ENCODE measurements around the gene SMARCB1.

DNA sequence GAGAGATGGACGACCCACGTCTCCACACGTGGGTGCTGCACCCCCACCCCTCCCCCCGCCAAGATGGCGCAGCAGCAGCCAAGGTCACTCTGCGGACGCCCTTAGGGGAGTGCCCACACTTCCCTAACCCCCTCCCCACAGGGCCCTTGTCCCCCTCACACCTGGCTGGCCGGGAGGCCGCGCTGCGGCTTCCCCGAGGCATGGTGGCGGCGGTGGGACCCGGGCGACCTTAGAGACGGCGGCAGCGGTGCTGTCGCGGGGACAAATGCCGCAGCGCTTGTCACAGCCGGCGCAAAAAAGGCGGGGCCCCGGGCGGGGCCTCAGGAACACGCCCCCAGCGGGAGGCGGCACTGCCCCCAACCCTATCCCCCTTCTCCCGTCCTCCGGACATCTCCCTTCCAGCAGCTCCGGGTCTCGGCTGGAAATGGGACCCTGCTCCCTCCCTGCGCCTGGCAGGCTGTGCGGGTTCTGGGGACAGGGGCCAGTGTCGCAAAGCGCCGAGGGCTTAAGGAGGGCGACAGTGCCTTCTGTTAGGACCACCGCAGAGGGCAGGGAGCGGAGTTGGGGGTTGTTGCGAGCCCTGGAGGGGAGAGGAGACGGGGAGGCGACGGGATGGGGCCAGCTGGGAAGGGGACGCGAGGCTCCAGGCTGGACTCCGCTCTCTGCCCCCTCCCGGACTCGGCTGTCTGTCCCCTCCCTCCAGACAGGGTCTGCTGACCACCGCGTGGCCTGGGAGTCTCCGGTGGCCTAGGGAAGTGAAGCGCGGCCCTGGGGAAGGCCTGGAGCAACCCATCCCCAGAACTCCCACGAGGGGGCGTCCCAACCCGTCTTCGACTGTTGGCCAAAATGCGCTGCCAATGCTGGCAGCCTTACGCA, 18.9 kb upstream of the SMARCB1 start, which contains the start of gene CHCHD10:
- TF ChIP-seq CTCF (conservative IDR thresholded peaks at IDR 0.05; ENCODE audit: low read depth, low read length) = peak; percentile 85
- TF ChIP-seq EZH2 (IDR thresholded peaks at IDR 0.05; ENCODE audit: borderline replicate concordance, low read depth, low read length, poor library complexity, severe bottlenecking) = no peak
